Measurements from ENCODE around the gene KCTD14. TPM values are rescaled to one million over a fixed set of nuclear protein-coding genes. Genes with fewer than 3 reads are reported as not detected.

Gene KCTD14
- total and polyA plus RNA-seq, 2 of the 4 experiments (the other 2 are of a cell fraction): 0.90 to 0.97 TPM

GRCh38 chr11:78072455-78072854, 49.4 kb upstream of the KCTD14 start (continued):
- no peak for TF ChIP-seq RFX5 (IDR thresholded peaks at IDR 0.05; ENCODE audit: low read depth, low read length)
- TF ChIP-seq POLR2A (IDR thresholded peaks at IDR 0.05; ENCODE audit: low read depth, low read length): no peak
- no peak for TF ChIP-seq MXI1 (IDR thresholded peaks at IDR 0.05; ENCODE audit: borderline replicate concordance, low read depth, low read length)
- TF ChIP-seq MAFK (IDR thresholded peaks at IDR 0.05; ENCODE audit: low read depth, low read length): no peak

GRCh38 chr11:78071717-78072116, 48.6 kb upstream of the KCTD14 start:
- dilution Hi-C loops (cut with HindIII; ENCODE audit: low sequenced_read_pairs, unreplicated experiment): no loop called here
- peaks cover 27 to 62% of the 10 kb centered on the region in 2 experiments for H3K79me1 ChIP-seq (ENCODE audit: low read depth in 1 of 2, low read length in 2 of 2)
- POLR2A ChIA-PET (ENCODE audit: unreplicated experiment): no interaction called here

More at GRCh38 chr11:78071717-78072116, 48.6 kb upstream of the KCTD14 start:
- no peak overlapping the region for H3K4me3 ChIP-seq (ENCODE audit: insufficient read depth, low read depth, low read length)
- no peak overlapping the region for H4K91ac ChIP-seq (ENCODE audit: insufficient read depth, low read depth, low read length)
- ATAC-seq (ENCODE audit: low read depth) (no peak), DNase-seq (no peak)
- no peak overlapping the region for H3K4me2 ChIP-seq (ENCODE audit: low read depth, low read length)
- no peak overlapping the region for H3K23ac ChIP-seq (ENCODE audit: low read depth, low read length)
- in situ Hi-C loops (cut with MboI; ENCODE audit: low sequenced_read_pairs) (no loop called here), intact Hi-C loops (cut with micrococcal nuclease) (no loop called here)
- no peak overlapping the region for H4K8ac ChIP-seq (ENCODE audit: low read depth in 2 of 2, low read length in 2 of 2)
- H2AK9ac ChIP-seq (replicated peaks; ENCODE audit: low read depth, low read length, poor library complexity): no peak overlapping the region
- no peak overlapping the region for H2AFZ ChIP-seq (replicated peaks; ENCODE audit: low read length, poor library complexity)
- no peak overlapping the region for H2AK5ac ChIP-seq (ENCODE audit: low read depth, low read length)
- H3K14ac ChIP-seq (replicated peaks; ENCODE audit: low read depth, low read length): no peak overlapping the region
- no peak overlapping the region for H2BK5ac ChIP-seq (ENCODE audit: low read depth, low read length, poor library complexity, severe bottlenecking)
- H3K9me1 ChIP-seq (ENCODE audit: insufficient read depth, low read length): peaks cover 10% of the 10 kb centered on the region
- no peak overlapping the region for H2BK120ac ChIP-seq (ENCODE audit: low read depth, low read length)
- no peak overlapping the region for H2BK20ac ChIP-seq (ENCODE audit: low read depth, low read length)
- H3K27ac ChIP-seq (ENCODE audit: insufficient read depth, low read length): no peak overlapping the region
- no peak overlapping the region for H3K18ac ChIP-seq (ENCODE audit: low read depth, low read length)
- H2BK15ac ChIP-seq (ENCODE audit: low read depth, low read length): no peak overlapping the region
- H3K9me3 ChIP-seq (ENCODE audit: control insufficient read depth, insufficient read depth, low read length): no peaks in the 10 kb centered on the region
- peaks cover 24% of the 10 kb centered on the region for H3K36me3 ChIP-seq (ENCODE audit: control insufficient read depth, insufficient read depth, low read length)
- H4K20me1 ChIP-seq (ENCODE audit: insufficient read depth, low read length): peaks cover 24% of the 10 kb centered on the region
- no peak overlapping the region for H3K4ac ChIP-seq (ENCODE audit: low read depth, low read length)
- no peaks in the 10 kb centered on the region for H3K27me3 ChIP-seq (ENCODE audit: control insufficient read depth, insufficient read depth, low read length)
- WGBS, 2 experiments (ENCODE audit: extremely low coverage in 2 of 2, insufficient read length in 1 of 2): no CpG with 5 or more reads among the region's 3 CpGs
- H3K56ac ChIP-seq (ENCODE audit: extremely low read depth, insufficient read depth, low read length): no peak overlapping the region
- TF ChIP-seq FOS (IDR thresholded peaks at IDR 0.05; ENCODE audit: low read depth, low read length) (no peak), SMC3 (IDR thresholded peaks at IDR 0.05; ENCODE audit: low read depth, low read length) (no peak), MAFK (IDR thresholded peaks at IDR 0.05; ENCODE audit: low read depth, low read length) (no peak), CHD1 (IDR thresholded peaks at IDR 0.05; ENCODE audit: low read depth, low read length) (no peak), USF2 (IDR thresholded peaks at IDR 0.05; ENCODE audit: low read depth, low read length) (no peak), CTCF (conservative IDR thresholded peaks at IDR 0.05; ENCODE audit: low read depth, low read length) (no peak), CEBPB (IDR thresholded peaks at IDR 0.05; ENCODE audit: low read depth, low read length) (no peak), NFE2L2 (IDR thresholded peaks at IDR 0.05; ENCODE audit: low read depth, low read length) (no peak), RCOR1 (IDR thresholded peaks at IDR 0.05; ENCODE audit: insufficient replicate concordance, low read length) (no peak), POLR2A (IDR thresholded peaks at IDR 0.05; ENCODE audit: low read depth, low read length) (no peak), BHLHE40 (IDR thresholded peaks at IDR 0.05; ENCODE audit: low read depth, low read length) (no peak), ELK1 (IDR thresholded peaks at IDR 0.05; ENCODE audit: borderline replicate concordance, low read depth, low read length) (no peak)
- H3K9ac ChIP-seq (ENCODE audit: low read depth, low read length): no peak overlapping the region
- H4K5ac ChIP-seq (ENCODE audit: low read depth, low read length): no peak overlapping the region
- CTCF ChIA-PET: interaction anchor here (0.6 kb wide), 1 partner anchor 65 kb away, joined by 5 read pairs; no protein-coding TSS in a partner anchor
- no TSS peak for BruUV-seq (replicated peaks)
- 0 out of 2 replicates have a peak, but pooled peaks cover 2% of the 10 kb centered on the region for H3K4me1 ChIP-seq (ENCODE audit: control insufficient read depth, insufficient read depth, low read length)
